GM12873 (cell line): ENCODE data around the gene NFIA.

Experiments used
- TF ChIP-seq, protein P1 (sequence below): IDR thresholded peaks from 2 replicates; pipeline ENCODE4 v1.5.1; 2012; ENCODE audit warnings: low read depth, mild to moderate bottlenecking, moderate library complexity, low read length, control low read depth; ENCODE audit not compliant: insufficient read depth; ENCODE audit errors: missing control alignments

The NFIA gene

GRCh38 chr1:61130338-61131000, 48.1 kb downstream of the NFIA start:
- TF ChIP-seq, protein P1, sequence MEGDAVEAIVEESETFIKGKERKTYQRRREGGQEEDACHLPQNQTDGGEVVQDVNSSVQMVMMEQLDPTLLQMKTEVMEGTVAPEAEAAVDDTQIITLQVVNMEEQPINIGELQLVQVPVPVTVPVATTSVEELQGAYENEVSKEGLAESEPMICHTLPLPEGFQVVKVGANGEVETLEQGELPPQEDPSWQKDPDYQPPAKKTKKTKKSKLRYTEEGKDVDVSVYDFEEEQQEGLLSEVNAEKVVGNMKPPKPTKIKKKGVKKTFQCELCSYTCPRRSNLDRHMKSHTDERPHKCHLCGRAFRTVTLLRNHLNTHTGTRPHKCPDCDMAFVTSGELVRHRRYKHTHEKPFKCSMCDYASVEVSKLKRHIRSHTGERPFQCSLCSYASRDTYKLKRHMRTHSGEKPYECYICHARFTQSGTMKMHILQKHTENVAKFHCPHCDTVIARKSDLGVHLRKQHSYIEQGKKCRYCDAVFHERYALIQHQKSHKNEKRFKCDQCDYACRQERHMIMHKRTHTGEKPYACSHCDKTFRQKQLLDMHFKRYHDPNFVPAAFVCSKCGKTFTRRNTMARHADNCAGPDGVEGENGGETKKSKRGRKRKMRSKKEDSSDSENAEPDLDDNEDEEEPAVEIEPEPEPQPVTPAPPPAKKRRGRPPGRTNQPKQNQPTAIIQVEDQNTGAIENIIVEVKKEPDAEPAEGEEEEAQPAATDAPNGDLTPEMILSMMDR, result no peak

GRCh38 chr1:61131248-61131647, 48.9 kb downstream of the NFIA start:
- TF ChIP-seq, protein P1, result no peak

DNA sequence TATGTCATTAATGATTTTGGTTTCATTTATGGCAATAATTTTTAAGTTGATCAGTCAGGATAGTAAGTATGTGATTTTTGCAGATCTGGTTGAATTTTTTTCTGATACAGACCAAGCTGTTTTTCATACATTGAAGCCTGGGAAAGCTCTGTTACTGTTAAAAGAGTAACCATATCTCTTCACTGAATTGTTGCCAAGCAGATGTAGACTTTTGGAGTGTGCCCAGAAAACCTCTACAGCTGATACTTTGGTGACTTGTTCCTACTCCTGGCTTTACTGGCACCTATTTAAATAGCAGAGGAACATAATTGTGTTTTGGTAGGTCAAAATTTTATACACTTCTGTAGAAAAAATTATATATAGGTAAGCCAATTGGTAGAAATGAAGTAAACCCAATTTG, 49.4 kb downstream of the NFIA start:
- TF ChIP-seq, protein P1, result no peak

DNA sequence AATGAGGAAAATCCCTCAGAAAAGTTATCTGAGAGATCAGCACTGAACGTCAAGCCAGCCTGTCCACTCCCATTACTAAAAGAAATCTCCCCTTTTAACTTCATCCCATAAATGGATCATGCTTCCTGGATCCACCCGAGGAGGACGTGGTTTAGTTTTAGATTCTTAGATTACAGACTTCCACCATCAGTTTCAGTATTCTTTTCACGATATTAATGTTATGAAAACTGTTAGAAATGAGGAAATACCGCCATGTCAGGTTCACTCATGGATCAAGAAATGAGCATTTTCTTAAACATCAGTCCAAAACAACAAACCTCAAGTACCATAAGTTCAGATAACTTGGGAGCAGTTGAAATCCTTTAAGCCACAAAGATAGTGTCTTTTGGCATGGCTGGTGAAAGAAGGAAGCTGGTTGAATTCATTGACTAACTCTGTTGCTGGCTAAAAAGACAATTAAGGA, 49.8 kb downstream of the NFIA start:
- TF ChIP-seq, protein P1, result no peak

- TF ChIP-seq, protein P1, result no peak
Observed at GRCh38 chr1:61132645-61133334, 50.4 kb downstream of the NFIA start.

- TF ChIP-seq, protein P1, result no peak
Observed at GRCh38 chr1:61133335-61134019, 51.1 kb downstream of the NFIA start.

GRCh38 chr1:61135291-61135690, 52.9 kb downstream of the NFIA start:
- TF ChIP-seq, protein P1, result no peak
